HL-60 (cell line): ENCODE results near the gene LIMA1.

Experiments used
- DNase-seq, 2 experiments: peaks; one replicate each; pipeline ENCODE4 v3.0.0-alpha.2; 2010 to 2020; ENCODE audit warnings: low read depth in 1 of 2, low spot score in 1 of 2
- H3K27ac ChIP-seq: fragments of 250-450 bp; sonication (Bioruptor Pico); replicated peaks from 2 replicates; pipeline ENCODE4 v1.5.1; 2020; ENCODE audit warnings: mild to moderate bottlenecking, moderate library complexity
- H3K27me3 ChIP-seq: fragments of 250-450 bp; sonication (Bioruptor Pico); 2 replicates; pipeline ENCODE4 v1.5.1; 2021; ENCODE audit warnings: mild to moderate bottlenecking, moderate library complexity; ENCODE audit not compliant: insufficient read depth, poor library complexity, severe bottlenecking
- H3K4me3 ChIP-seq: replicated peaks from 2 replicates; pipeline ENCODE4 v1.5.1; 2011; ENCODE audit warnings: mild to moderate bottlenecking, control low read depth, low read length; ENCODE audit not compliant: insufficient read depth
- GABPA ChIP-seq: IDR thresholded peaks from 2 replicates; pipeline ENCODE4 v1.6.1; 2012; ENCODE audit warnings: low read depth
- POLR2AphosphoS5 ChIP-seq: IDR thresholded peaks from 2 replicates; pipeline ENCODE4 v1.6.1; 2012; ENCODE audit warnings: low read depth
- REST ChIP-seq: IDR thresholded peaks from 2 replicates; pipeline ENCODE4 v1.6.1; 2012; ENCODE audit warnings: low read depth; ENCODE audit not compliant: insufficient replicate concordance
- SPI1 ChIP-seq: IDR thresholded peaks from 2 replicates; pipeline ENCODE4 v1.6.1; 2012; ENCODE audit warnings: low read depth, mild to moderate bottlenecking, borderline replicate concordance
- TF ChIP-seq, protein P1 (sequence below): IDR thresholded peaks from one replicate; pipeline ENCODE4 v1.5.1; 2011; ENCODE audit warnings: low read length, control low read depth, inconsistent platforms; ENCODE audit not compliant: insufficient read depth

Gene LIMA1

DNA sequence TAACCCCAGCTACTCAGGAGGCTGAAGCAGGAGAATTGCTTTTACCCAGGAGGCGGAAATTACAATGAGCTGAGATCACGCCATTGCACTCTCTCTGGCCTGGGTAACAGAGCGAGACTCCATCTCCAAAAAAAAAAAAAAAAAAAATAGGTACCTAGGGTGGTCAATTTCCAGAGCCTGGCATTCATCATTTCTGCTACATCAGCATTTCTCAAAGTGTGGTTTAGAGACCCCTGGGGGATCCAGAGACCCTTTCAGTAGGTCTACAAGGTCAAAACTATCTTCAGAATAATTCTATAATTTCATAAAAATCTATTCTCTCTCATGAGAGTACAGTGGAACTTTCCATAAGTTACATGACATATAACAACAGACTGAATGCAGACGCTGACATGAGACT lies 136.0 kb downstream of the LIMA1 start:
- Histone ChIP-seq H3K27ac (no peak overlapping the region), H3K27me3 (no peaks in the 10 kb centered on the region), H3K4me3 (no peak overlapping the region)
- DNase-seq = no peak
- no peak for TF ChIP-seq GABPA
- TF ChIP-seq, protein P1, sequence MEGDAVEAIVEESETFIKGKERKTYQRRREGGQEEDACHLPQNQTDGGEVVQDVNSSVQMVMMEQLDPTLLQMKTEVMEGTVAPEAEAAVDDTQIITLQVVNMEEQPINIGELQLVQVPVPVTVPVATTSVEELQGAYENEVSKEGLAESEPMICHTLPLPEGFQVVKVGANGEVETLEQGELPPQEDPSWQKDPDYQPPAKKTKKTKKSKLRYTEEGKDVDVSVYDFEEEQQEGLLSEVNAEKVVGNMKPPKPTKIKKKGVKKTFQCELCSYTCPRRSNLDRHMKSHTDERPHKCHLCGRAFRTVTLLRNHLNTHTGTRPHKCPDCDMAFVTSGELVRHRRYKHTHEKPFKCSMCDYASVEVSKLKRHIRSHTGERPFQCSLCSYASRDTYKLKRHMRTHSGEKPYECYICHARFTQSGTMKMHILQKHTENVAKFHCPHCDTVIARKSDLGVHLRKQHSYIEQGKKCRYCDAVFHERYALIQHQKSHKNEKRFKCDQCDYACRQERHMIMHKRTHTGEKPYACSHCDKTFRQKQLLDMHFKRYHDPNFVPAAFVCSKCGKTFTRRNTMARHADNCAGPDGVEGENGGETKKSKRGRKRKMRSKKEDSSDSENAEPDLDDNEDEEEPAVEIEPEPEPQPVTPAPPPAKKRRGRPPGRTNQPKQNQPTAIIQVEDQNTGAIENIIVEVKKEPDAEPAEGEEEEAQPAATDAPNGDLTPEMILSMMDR = no peak
- no peak for TF ChIP-seq POLR2AphosphoS5
- no peak for TF ChIP-seq REST
- no peak for TF ChIP-seq SPI1

DNA sequence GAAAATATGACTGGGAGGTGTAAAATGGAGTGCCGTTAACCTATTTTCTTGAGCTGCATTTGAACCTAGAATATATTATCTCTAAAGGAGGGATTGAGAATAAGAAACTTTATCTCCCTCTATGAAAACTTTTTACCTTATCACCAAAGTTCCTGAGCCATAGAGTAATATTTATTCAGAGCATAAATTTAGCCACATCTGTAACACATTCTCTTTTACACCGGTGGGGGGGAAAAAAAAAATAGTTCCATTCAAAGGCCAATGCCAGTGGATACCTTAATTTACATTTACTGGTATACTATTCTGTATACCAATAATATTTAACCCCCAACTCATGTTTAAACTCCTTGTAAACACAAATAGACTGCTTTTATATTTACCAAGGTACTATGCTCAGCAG lies 137.9 kb downstream of the LIMA1 start:
- no peaks in the 10 kb centered on the region for H3K27me3 ChIP-seq
- TF ChIP-seq REST (no peak), GABPA (no peak), POLR2AphosphoS5 (no peak), SPI1 (no peak)
- TF ChIP-seq, protein P1 = no peak
- DNase-seq = no peak
- H3K27ac ChIP-seq = no peak overlapping the region
- no peak overlapping the region for H3K4me3 ChIP-seq

DNA sequence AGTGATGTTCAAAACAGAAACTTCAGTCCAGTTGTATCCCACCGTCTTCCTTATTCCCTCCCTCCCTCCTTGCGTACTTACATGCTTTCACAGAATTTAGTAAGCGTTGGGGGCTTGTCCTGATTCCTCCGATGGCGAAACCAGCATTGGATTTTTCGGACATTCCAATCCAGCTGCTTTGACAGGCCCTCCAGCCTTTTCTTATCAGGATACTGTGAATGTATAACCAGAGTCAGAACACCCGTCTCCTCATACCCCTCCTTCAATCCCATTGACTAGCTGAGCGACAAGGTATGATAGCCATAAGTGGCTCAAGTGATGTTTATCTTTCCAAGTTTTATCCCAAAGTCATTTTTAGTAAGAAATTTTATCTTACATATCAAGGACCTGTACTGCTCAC lies 140.3 kb downstream of the LIMA1 start:
- DNase-seq = no peak
- Histone ChIP-seq H3K27me3 (no peaks in the 10 kb centered on the region), H3K27ac (no peak overlapping the region), H3K4me3 (no peak overlapping the region)
- no peak for TF ChIP-seq SPI1
- TF ChIP-seq, protein P1 = no peak

DNA sequence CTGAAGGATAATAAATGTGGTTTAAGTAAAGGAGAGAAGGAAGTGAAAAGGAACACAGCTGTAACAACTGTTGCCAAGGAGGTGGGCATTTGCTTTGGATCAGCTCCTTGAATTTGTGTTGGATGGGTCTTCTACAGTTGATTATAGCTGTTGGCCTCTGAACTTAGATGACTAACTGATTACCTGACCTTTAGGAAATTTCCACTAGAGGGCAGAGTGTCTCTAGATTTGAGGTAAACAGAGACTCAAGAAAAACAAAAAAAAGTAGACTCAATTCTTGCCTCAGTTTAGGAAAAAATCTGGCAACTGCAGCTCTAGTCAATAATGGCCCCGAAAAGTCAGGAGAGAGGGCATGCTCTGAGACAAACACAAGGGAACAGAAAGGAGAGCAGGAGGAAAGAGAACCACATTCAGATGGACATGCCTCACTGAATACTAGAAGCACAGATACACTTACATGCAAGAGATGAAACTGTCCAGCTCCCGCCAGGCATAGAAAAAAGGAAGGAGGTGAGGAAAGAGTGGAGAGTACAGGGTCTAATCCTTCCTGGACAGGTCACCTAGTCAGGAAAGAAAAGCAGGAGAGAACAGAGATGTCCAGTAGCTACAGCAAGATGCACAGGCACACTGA lies 150.7 kb downstream of the LIMA1 start:
- Histone ChIP-seq H3K27me3 (no peaks in the 10 kb centered on the region), H3K27ac (no peak overlapping the region), H3K4me3 (no peak overlapping the region)
- TF ChIP-seq, protein P1 = peak; percentile 31
- TF ChIP-seq SPI1 = no peak
- peak in 1 of 2 experiments; percentile 28 for DNase-seq
